GM19043 (cell line): ENCODE measurements around the gene MEGF10.

Experiments
- ATAC-seq: cut with Tn5 transposase; IDR thresholded peaks from one replicate; pipeline ENCODE4 v1.9.1; 2021; ENCODE audit warnings: low read depth; ENCODE audit not compliant: unreplicated experiment

Gene MEGF10

GRCh38 chr5:127409246-127409917, 118.8 kb downstream of the MEGF10 start:
- ATAC-seq: no peak

GRCh38 chr5:127409921-127410675, 119.5 kb downstream of the MEGF10 start:
- no peak for ATAC-seq

- peak; percentile 75 for ATAC-seq
These were observed 120.4 kb downstream of the MEGF10 start for GRCh38 chr5:127410959-127411358.

- ATAC-seq: no peak
These were observed 120.8 kb downstream of the MEGF10 start for GRCh38 chr5:127411381-127411780.

GRCh38 chr5:127412698-127413097, 122.1 kb downstream of the MEGF10 start:
- ATAC-seq: no peak

GRCh38 chr5:127415034-127415433, 124.4 kb downstream of the MEGF10 start:
- ATAC-seq: no peak

GRCh38 chr5:127416906-127417305, 126.3 kb downstream of the MEGF10 start:
- no peak for ATAC-seq

GRCh38 chr5:127417528-127417927, 126.9 kb downstream of the MEGF10 start:
- ATAC-seq: no peak

- ATAC-seq: no peak
These were observed 127.8 kb downstream of the MEGF10 start for GRCh38 chr5:127418367-127418766.

GRCh38 chr5:127418974-127419682, 128.5 kb downstream of the MEGF10 start:
- no peak for ATAC-seq

GRCh38 chr5:127419683-127420257, 129.2 kb downstream of the MEGF10 start:
- ATAC-seq: no peak

- no peak for ATAC-seq
These were observed 130.2 kb downstream of the MEGF10 start for GRCh38 chr5:127420758-127421157.

GRCh38 chr5:127421471-127421870, 130.9 kb downstream of the MEGF10 start:
- no peak for ATAC-seq

GRCh38 chr5:127423173-127423798, 132.7 kb downstream of the MEGF10 start:
- ATAC-seq: peak; percentile 62

- no peak for ATAC-seq
These were observed 134.4 kb downstream of the MEGF10 start for GRCh38 chr5:127425037-127425436.

- no peak for ATAC-seq
These were observed 135.3 kb downstream of the MEGF10 start for GRCh38 chr5:127425868-127426267.

- ATAC-seq: no peak
These were observed 136.1 kb downstream of the MEGF10 start for GRCh38 chr5:127426661-127427060.

GRCh38 chr5:127428276-127428675, 137.7 kb downstream of the MEGF10 start:
- ATAC-seq: no peak

- no peak for ATAC-seq
These were observed 138.2 kb downstream of the MEGF10 start for GRCh38 chr5:127428748-127429147.

- no peak for ATAC-seq
These were observed 139.3 kb downstream of the MEGF10 start for GRCh38 chr5:127429928-127430327.

- ATAC-seq: no peak
These were observed 140.0 kb downstream of the MEGF10 start for GRCh38 chr5:127430627-127431026.
